ENCODE results near the gene DEDD. TPM values are rescaled to one million over a fixed set of nuclear protein-coding genes. Genes with fewer than 3 reads are reported as not detected.

DEDD gene, protein sequence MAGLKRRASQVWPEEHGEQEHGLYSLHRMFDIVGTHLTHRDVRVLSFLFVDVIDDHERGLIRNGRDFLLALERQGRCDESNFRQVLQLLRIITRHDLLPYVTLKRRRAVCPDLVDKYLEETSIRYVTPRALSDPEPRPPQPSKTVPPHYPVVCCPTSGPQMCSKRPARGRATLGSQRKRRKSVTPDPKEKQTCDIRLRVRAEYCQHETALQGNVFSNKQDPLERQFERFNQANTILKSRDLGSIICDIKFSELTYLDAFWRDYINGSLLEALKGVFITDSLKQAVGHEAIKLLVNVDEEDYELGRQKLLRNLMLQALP
- 37.5 and 40.3 TPM in 2 replicates for total RNA-seq

GRCh38 chr1:161132410-161133219 lies at the start of gene DEDD:
Gene DEDD (minus strand): TSS chr1:161132667. CDS start chr1:161124462, 8,205 bp downstream.
- intact Hi-C loops (cut with micrococcal nuclease), result loop anchor here (1.0 to 5.0 kb wide), 8 partner anchors 15 to 120 kb away; partner anchors contain the start of genes B4GALT3, PPOX and UFC1
- H3K4me1 Mint-ChIP-seq (ENCODE audit: low read depth), result peaks cover 35% of the 10 kb centered on the region
- H3K27me3 Mint-ChIP-seq (ENCODE audit: low read depth), result no peaks in the 10 kb centered on the region
- H3K27ac Mint-ChIP-seq, result no peak within 1 kb of the TSS
- H3K4me3 Mint-ChIP-seq (ENCODE audit: low read depth), result no peak within 1 kb of the TSS
- H3K36me3 Mint-ChIP-seq (ENCODE audit: low read depth), result peaks cover 40% of the 10 kb centered on the region
- peak; percentile 89 for DNase-seq (ENCODE audit: low spot score)
- H3K9me3 Mint-ChIP-seq, result no peaks in the 10 kb centered on the region

GRCh38 chr1:161182214-161182613 lies 49.7 kb upstream of the DEDD start:
- peak overlapping the region; percentile 61 for H3K4me3 Mint-ChIP-seq (ENCODE audit: low read depth)
- peaks cover 64% of the 10 kb centered on the region for H3K4me1 Mint-ChIP-seq (ENCODE audit: low read depth)
- no peaks in the 10 kb centered on the region for H3K9me3 Mint-ChIP-seq
- DNase-seq (ENCODE audit: low spot score), result peak; percentile 62
- H3K27ac Mint-ChIP-seq, result peak overlapping the region; percentile 99
- intact Hi-C loops (cut with micrococcal nuclease), result no loop called here
- H3K36me3 Mint-ChIP-seq (ENCODE audit: low read depth), result peaks cover 1% of the 10 kb centered on the region
- H3K27me3 Mint-ChIP-seq (ENCODE audit: low read depth), result no peaks in the 10 kb centered on the region

DNA sequence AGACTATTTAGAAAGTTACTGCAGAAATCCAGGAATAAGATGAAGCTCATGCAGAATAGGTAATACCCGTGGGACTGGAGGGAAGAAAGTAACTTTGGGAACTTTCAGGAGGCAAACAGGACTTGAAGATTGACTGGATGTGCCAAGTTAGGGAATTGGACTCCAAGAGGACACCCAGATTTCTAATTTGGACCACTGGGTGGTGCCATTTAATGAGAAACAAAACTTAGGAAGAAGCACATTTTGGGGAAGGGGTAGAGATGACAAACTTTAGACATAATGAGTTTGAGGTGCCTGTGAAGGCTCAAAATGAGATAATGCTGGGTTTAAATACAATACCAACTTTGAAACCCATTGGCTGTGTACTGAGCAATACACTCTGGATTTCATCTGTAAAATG lies 48.2 kb upstream of the DEDD start:
- Mint-ChIP-seq H3K4me1 (ENCODE audit: low read depth) (peaks cover 62% of the 10 kb centered on the region), H3K27ac (peak overlapping the region; percentile 75), H3K27me3 (ENCODE audit: low read depth) (no peaks in the 10 kb centered on the region), H3K9me3 (no peaks in the 10 kb centered on the region), H3K4me3 (ENCODE audit: low read depth) (no peak overlapping the region), H3K36me3 (ENCODE audit: low read depth) (peaks cover 13% of the 10 kb centered on the region)
- DNase-seq (ENCODE audit: low spot score), result no peak
- intact Hi-C loops (cut with micrococcal nuclease), result loop anchor here (1.0 kb wide), 1 partner anchor 45 kb away; no protein-coding TSS in a partner anchor

- intact Hi-C loops (cut with micrococcal nuclease), result loop anchor here (1.0 kb wide), 1 partner anchor 46 kb away; no protein-coding TSS in a partner anchor
- peak overlapping the region; percentile 23 for H3K27ac Mint-ChIP-seq
- H3K9me3 Mint-ChIP-seq, result no peaks in the 10 kb centered on the region
- H3K4me1 Mint-ChIP-seq (ENCODE audit: low read depth), result peaks cover 60% of the 10 kb centered on the region
- DNase-seq (ENCODE audit: low spot score), result no peak
- peaks cover 23% of the 10 kb centered on the region for H3K36me3 Mint-ChIP-seq (ENCODE audit: low read depth)
- no peak overlapping the region for H3K4me3 Mint-ChIP-seq (ENCODE audit: low read depth)
- H3K27me3 Mint-ChIP-seq (ENCODE audit: low read depth), result no peaks in the 10 kb centered on the region
These were observed 47.2 kb upstream of the DEDD start for GRCh38 chr1:161179698-161180097.

DNA sequence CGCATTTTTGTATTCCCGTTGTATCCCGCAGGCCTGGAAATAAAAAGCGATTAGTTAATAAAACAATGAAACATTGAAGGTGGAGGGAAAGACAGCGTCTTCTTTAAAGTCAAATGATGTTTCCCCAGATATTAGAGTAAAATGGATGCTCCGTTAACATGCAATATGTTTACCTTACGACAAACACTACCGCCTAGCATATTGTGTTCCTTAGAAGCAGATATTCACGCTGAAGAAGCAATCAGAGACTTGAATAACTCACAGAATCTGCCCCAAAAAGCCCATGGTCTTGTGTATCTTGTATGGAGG lies 45.4 kb upstream of the DEDD start:
- intact Hi-C loops (cut with micrococcal nuclease), result loop anchor here (1.0 to 2.0 kb wide), 2 partner anchors 12 to 45 kb away; partner anchors contain the start of genes DEDD and PPOX
- Mint-ChIP-seq H3K4me1 (ENCODE audit: low read depth) (peaks cover 48% of the 10 kb centered on the region), H3K36me3 (ENCODE audit: low read depth) (peaks cover 39% of the 10 kb centered on the region), H3K9me3 (no peaks in the 10 kb centered on the region), H3K27me3 (ENCODE audit: low read depth) (no peaks in the 10 kb centered on the region), H3K4me3 (ENCODE audit: low read depth) (peak overlapping the region; percentile 99), H3K27ac (peak overlapping the region; percentile 97)
- no peak for DNase-seq (ENCODE audit: low spot score)

DNA sequence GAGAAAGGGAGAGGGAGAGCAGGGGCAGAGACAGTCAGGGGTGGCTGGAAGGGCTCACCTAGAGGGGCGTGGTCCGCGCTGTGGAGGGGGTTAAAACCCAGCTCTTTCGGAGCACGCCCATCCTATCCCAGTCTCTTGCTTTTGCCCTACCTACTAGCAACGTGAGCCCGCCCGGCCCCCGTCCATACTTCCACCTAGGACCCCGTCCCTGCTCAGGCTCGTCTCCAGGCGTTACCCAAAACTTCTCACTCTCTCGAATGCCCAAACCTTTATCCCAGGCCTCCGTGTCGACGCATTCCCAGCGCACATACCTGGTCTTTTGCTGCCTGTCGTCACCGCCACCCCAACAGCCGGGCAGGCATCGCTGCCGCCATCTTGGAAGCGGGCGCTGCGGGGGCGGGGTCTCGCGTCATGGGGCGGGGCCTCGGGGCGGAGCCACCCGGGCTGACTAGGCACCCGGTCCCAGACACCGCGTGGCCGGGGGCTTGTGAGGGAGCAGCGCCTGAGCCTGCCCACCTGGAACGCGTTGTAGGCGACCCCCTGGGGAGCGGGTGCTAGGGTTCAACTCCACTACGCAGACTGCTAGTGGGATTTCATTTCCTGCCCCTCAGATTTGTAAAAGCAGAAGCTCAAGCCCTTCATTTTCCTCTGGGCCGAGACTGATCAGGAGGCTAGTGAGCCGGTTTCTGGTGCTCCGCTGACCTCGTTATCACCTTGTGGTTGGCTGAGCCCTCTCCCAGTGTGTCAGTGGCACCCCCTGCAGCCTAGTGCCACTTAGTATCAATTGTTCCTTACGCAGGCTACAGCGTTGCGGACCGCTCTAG lies 44.9 kb upstream of the DEDD start, which contains the start of gene B4GALT3:
Gene B4GALT3, minus strand, starts transcription at position 396 of the 824 bp plus-strand sequence. CDS start 1,447 bp downstream, outside the sequence.
- Mint-ChIP-seq H3K27me3 (ENCODE audit: low read depth) (no peaks in the 10 kb centered on the region), H3K4me3 (ENCODE audit: low read depth) (peak within 1 kb of the TSS; percentile 99), H3K27ac (peak within 1 kb of the TSS; percentile 97), H3K9me3 (no peaks in the 10 kb centered on the region), H3K36me3 (ENCODE audit: low read depth) (peaks cover 44% of the 10 kb centered on the region), H3K4me1 (ENCODE audit: low read depth) (peaks cover 48% of the 10 kb centered on the region)
- intact Hi-C loops (cut with micrococcal nuclease), result loop anchor here (1.0 to 2.0 kb wide), 2 partner anchors 11 to 45 kb away; partner anchors contain the start of genes DEDD and PPOX
- peak; percentile 92 for DNase-seq (ENCODE audit: low spot score)

DNA sequence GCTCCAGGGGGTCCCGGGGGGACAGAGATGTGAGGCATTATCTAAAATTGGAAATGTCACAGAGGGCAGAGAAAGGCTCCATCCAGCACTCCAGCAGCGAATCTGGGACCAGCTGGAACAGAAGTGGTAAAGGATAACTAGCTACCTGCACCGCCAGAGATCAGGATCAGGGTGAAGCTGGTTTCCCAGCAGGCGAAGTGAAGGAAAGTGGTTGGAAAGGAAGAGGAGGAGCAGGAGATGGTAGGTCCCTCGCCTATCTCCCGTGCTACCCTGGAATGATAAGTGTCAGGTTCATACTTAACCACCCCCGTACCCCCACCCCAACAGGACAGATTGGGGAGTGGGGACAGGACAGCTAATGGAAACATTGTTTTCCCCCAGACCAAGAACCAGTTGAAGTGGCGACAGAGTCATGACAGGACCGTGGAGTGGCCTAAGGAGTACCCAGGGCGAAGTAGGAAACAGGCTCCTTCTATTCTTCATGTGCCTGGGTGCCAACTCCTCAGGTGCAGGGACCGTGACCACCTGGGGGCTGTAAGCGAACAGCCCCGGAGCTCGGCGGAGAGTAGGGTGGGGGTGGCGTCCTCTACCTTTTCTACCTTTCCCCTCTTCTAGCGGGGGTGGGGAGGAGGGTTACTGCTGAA lies 44.1 kb upstream of the DEDD start:
- H3K27me3 Mint-ChIP-seq (ENCODE audit: low read depth), result no peaks in the 10 kb centered on the region
- intact Hi-C loops (cut with micrococcal nuclease), result loop anchor here (1.0 to 2.0 kb wide), 2 partner anchors 10 to 44 kb away; partner anchors contain the start of genes DEDD and PPOX
- H3K36me3 Mint-ChIP-seq (ENCODE audit: low read depth), result peaks cover 51% of the 10 kb centered on the region
- DNase-seq (ENCODE audit: low spot score), result no peak
- peaks cover 44% of the 10 kb centered on the region for H3K4me1 Mint-ChIP-seq (ENCODE audit: low read depth)
- H3K9me3 Mint-ChIP-seq, result no peaks in the 10 kb centered on the region
- peak overlapping the region; percentile 97 for H3K27ac Mint-ChIP-seq
- peak overlapping the region; percentile 99 for H3K4me3 Mint-ChIP-seq (ENCODE audit: low read depth)

GRCh38 chr1:161175771-161176453 lies 43.4 kb upstream of the DEDD start:
- Mint-ChIP-seq H3K4me3 (ENCODE audit: low read depth) (peak overlapping the region; percentile 99), H3K27ac (peak overlapping the region; percentile 97), H3K36me3 (ENCODE audit: low read depth) (peaks cover 58% of the 10 kb centered on the region), H3K27me3 (ENCODE audit: low read depth) (no peaks in the 10 kb centered on the region), H3K4me1 (ENCODE audit: low read depth) (peaks cover 40% of the 10 kb centered on the region), H3K9me3 (no peaks in the 10 kb centered on the region)
- no peak for DNase-seq (ENCODE audit: low spot score)
- intact Hi-C loops (cut with micrococcal nuclease), result loop anchor here (2.0 kb wide), 1 partner anchor 43 kb away; the partner anchor contains the start of gene DEDD

GRCh38 chr1:161174911-161175310 lies 42.4 kb upstream of the DEDD start:
- Mint-ChIP-seq H3K27ac (no peak overlapping the region), H3K4me1 (ENCODE audit: low read depth) (peaks cover 32% of the 10 kb centered on the region), H3K4me3 (ENCODE audit: low read depth) (peak overlapping the region; percentile 19), H3K27me3 (ENCODE audit: low read depth) (no peaks in the 10 kb centered on the region), H3K9me3 (no peaks in the 10 kb centered on the region), H3K36me3 (ENCODE audit: low read depth) (peaks cover 64% of the 10 kb centered on the region)
- intact Hi-C loops (cut with micrococcal nuclease), result no loop called here
- no peak for DNase-seq (ENCODE audit: low spot score)

DNA sequence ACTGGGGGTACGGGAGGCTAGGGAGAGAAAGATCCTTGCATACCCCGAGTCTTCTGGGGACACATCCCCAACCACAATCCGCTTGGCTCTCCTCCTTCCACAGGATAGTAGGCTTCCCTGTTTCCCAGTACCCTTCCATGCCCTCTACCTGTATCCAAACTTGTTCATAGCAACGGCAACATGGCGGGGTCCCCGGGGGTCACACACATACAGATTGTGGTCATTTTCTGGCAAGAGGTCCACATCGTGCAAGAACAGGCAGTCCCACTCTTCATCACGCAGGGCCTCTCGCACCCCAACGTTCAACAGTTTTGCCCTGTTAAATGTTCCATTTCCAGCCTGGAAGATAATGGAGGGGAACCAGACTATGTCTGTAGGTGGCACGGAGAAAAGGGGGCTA lies 41.2 kb upstream of the DEDD start:
- Mint-ChIP-seq H3K4me3 (ENCODE audit: low read depth) (no peak overlapping the region), H3K36me3 (ENCODE audit: low read depth) (peaks cover 71% of the 10 kb centered on the region), H3K27ac (no peak overlapping the region), H3K9me3 (no peaks in the 10 kb centered on the region), H3K27me3 (ENCODE audit: low read depth) (no peaks in the 10 kb centered on the region), H3K4me1 (ENCODE audit: low read depth) (peaks cover 32% of the 10 kb centered on the region)
- intact Hi-C loops (cut with micrococcal nuclease), result no loop called here
- DNase-seq (ENCODE audit: low spot score), result no peak

DNA sequence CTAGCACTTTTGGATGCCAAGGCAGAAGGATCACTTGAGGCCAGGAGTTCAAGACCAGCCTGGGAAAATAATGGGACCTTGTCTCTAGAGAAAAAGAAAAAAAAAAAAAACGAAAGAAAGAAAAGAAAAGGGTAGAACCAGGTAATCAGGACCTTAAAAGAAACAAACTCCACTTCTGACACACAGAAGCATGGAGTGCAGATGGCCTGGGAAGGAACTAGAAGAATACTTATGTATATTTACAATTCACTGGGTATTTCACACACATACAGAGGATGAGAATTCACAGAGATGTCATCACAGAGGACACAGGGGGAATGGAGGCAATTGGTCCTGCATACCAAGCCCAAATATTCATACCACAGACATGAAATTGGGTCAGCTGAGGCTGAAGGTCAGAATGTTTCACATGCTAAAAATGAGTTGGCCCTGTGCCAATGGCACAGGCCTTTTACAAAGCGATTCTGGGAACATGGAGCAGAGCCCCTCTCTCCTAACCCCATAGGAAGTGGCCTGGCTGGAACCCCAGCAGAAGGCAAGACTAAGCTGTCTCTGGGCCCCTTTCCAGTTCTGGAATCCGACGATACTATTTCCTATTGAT lies 40.4 kb upstream of the DEDD start:
- Mint-ChIP-seq H3K4me3 (ENCODE audit: low read depth) (no peak overlapping the region), H3K36me3 (ENCODE audit: low read depth) (peaks cover 77% of the 10 kb centered on the region), H3K27ac (no peak overlapping the region), H3K4me1 (ENCODE audit: low read depth) (peaks cover 32% of the 10 kb centered on the region), H3K9me3 (no peaks in the 10 kb centered on the region), H3K27me3 (ENCODE audit: low read depth) (no peaks in the 10 kb centered on the region)
- intact Hi-C loops (cut with micrococcal nuclease), result no loop called here
- DNase-seq (ENCODE audit: low spot score), result no peak

Measured in activated T-helper 2 cell treated with anti-CD3 and anti-CD28 coated beads, Interferon-gamma antibody, Interleukin-2, Interleukin-4, amounts not matched to agents 10 μg/mL and 5 μg/mL and 100 μg/mL, durations not matched to agents 14 hours and 24 hours and 36 hours (primary cell).